Natural killer cell (primary cell): ENCODE results near the gene TRAF7. TPM values are rescaled to one million over a fixed set of nuclear protein-coding genes. Genes with fewer than 3 reads are reported as not detected.
"Not testable (repeated sequence)": the region's sequence is repeated elsewhere in the genome, so short reads cannot be mapped to it uniquely, and the experiment has no call there.

ENCODE experiments used
- ATAC-seq, 3 donors: fragments of 150-1000 bp in 2 of 3; fragments of 200-7000 bp in 1 of 3; cut with Tn5 transposase; 1 replicate in 1 of 3; 2 replicates in 2 of 3; pipeline ENCODE4 v1.10.0; 2021; ENCODE audit warnings: mild to moderate bottlenecking in 2 of 3, moderate library complexity in 2 of 3
- DNase-seq, 2 donors: peaks; one replicate each; pipeline versions ENCODE4 v3.0.0 to v3.0.0-alpha.2; 2013 to 2021; ENCODE audit warnings: mixed read lengths in 1 of 2
- H3K27ac ChIP-seq: one replicate; pipeline ENCODE4 v1.5.1; 2013; ENCODE audit warnings: mild to moderate bottlenecking, low read length
- H3K27me3 ChIP-seq: one replicate; pipeline ENCODE4 v1.6.1; 2013; ENCODE audit warnings: low read length; ENCODE audit not compliant: control insufficient read depth, insufficient read depth
- H3K36me3 ChIP-seq: one replicate; pipeline ENCODE4 v1.6.1; 2013; ENCODE audit warnings: low read length; ENCODE audit not compliant: control insufficient read depth, insufficient read depth
- H3K4me1 ChIP-seq: one replicate; pipeline ENCODE4 v1.6.1; 2013; ENCODE audit warnings: low read length; ENCODE audit not compliant: control insufficient read depth, insufficient read depth
- H3K4me3 ChIP-seq: one replicate; pipeline ENCODE4 v1.5.1; 2013; ENCODE audit warnings: low read length
- H3K9me3 ChIP-seq: one replicate; pipeline ENCODE4 v1.6.1; 2013; ENCODE audit warnings: low read length; ENCODE audit not compliant: control insufficient read depth, insufficient read depth
- H3K27ac Mint-ChIP-seq, 2 donors: one replicate each; pipeline ENCODE4 v1.8.0; 2022; ENCODE audit warnings: mild to moderate bottlenecking in 2 of 2, mixed read lengths in 2 of 2, moderate library complexity in 1 of 2
- H3K27me3 Mint-ChIP-seq, 2 donors: one replicate each; pipeline ENCODE4 v1.8.0; 2022; ENCODE audit warnings: low read depth in 2 of 2, mixed read lengths in 2 of 2
- H3K36me3 Mint-ChIP-seq: one replicate; pipeline ENCODE4 v1.8.0; 2022; ENCODE audit warnings: mixed read lengths
- H3K4me1 Mint-ChIP-seq, 2 donors: one replicate each; pipeline ENCODE4 v1.8.0; 2022; ENCODE audit warnings: mixed read lengths in 2 of 2
- H3K4me3 Mint-ChIP-seq: one replicate; pipeline ENCODE4 v1.8.0; 2022; ENCODE audit warnings: mild to moderate bottlenecking, moderate library complexity, mixed read lengths
- H3K9me3 Mint-ChIP-seq, 2 donors: one replicate each; pipeline ENCODE4 v1.8.0; 2022; ENCODE audit warnings: mixed read lengths in 2 of 2
- WGBS: methylation state at CpG from one replicate; pipeline ENCODE4 v1.1.7; 2013; ENCODE audit warnings: missing lambda C conversion rate; ENCODE audit not compliant: insufficient coverage; 5-methylcytosine and 5-hydroxymethylcytosine counted together
- intact Hi-C: fragments of 100-400 bp; cut with micrococcal nuclease; formaldehyde crosslinking; loops from one replicate; pipeline ENCODE4 v1.14.2; 2022
- total RNA-seq, 4 donors: library from RNA; stranded (reverse); fragments of 120-200 nt in 1 of 4; gene quantifications; one replicate each; pipeline versions ENCODE4 v1.2.3 to v1.2.4, GENCODE V29; 2013 to 2022

TRAF7 gene
- total RNA-seq, 3 donors from 2014 or later (not counting 1 experiment from before 2014, with no cell fraction given) = 29.3 to 39.1 (median 37.3) TPM

- H3K27ac Mint-ChIP-seq, H3K36me3 Mint-ChIP-seq, H3K4me3 Mint-ChIP-seq, H3K9me3 Mint-ChIP-seq, H3K36me3 ChIP-seq, intact Hi-C loops, ATAC-seq, H3K4me3 ChIP-seq, H3K9me3 ChIP-seq, H3K27me3 ChIP-seq, H3K27me3 Mint-ChIP-seq, DNase-seq, H3K27ac ChIP-seq: not testable (repeated sequence)
- peaks cover 22% of the 10 kb centered on the region for H3K4me1 ChIP-seq
- peaks cover 12 to 23% of the 10 kb centered on the region in 2 donors for H3K4me1 Mint-ChIP-seq
- WGBS = 64% methylated on average over 9 of the region's 11 CpGs
These were observed 30.0 kb upstream of the TRAF7 start for GRCh38 chr16:2125609-2126008.

- WGBS = 85% methylated on average over 21 of the region's 21 CpGs
- H3K27me3 Mint-ChIP-seq, H3K27ac ChIP-seq, H3K27ac Mint-ChIP-seq, intact Hi-C loops, H3K27me3 ChIP-seq, ATAC-seq, H3K4me3 ChIP-seq, H3K36me3 Mint-ChIP-seq, H3K4me3 Mint-ChIP-seq, H3K9me3 Mint-ChIP-seq, H3K9me3 ChIP-seq, DNase-seq, H3K36me3 ChIP-seq: not testable (repeated sequence)
- H3K4me1 Mint-ChIP-seq = peaks cover 10 to 20% of the 10 kb centered on the region in 2 donors
- peaks cover 22% of the 10 kb centered on the region for H3K4me1 ChIP-seq
These were observed 29.3 kb upstream of the TRAF7 start for GRCh38 chr16:2126161-2126743.

GRCh38 chr16:2126928-2127556 is 28.5 kb upstream of the TRAF7 start:
- WGBS = 95% methylated on average over 29 of the region's 31 CpGs
- H3K9me3 Mint-ChIP-seq, H3K36me3 Mint-ChIP-seq, H3K27ac Mint-ChIP-seq, H3K27ac ChIP-seq, H3K9me3 ChIP-seq, H3K4me3 ChIP-seq, intact Hi-C loops, H3K36me3 ChIP-seq, H3K27me3 ChIP-seq, H3K27me3 Mint-ChIP-seq: not testable (repeated sequence)
- Mint-ChIP-seq H3K4me1 (peaks cover 10 to 20% of the 10 kb centered on the region in 2 donors), H3K4me3 (peak overlapping the region; percentile 31)
- DNase-seq (peak in 1 of 2 donors; percentile 43), ATAC-seq (peak in 1 of 3 donors; percentile 14)
- peaks cover 22% of the 10 kb centered on the region for H3K4me1 ChIP-seq

- H3K4me3 Mint-ChIP-seq = peak overlapping the region; percentile 25
- H3K4me3 ChIP-seq, H3K27ac ChIP-seq, intact Hi-C loops, H3K27me3 ChIP-seq, H3K36me3 ChIP-seq, H3K27me3 Mint-ChIP-seq, ATAC-seq, H3K9me3 ChIP-seq, H3K9me3 Mint-ChIP-seq, H3K27ac Mint-ChIP-seq, H3K36me3 Mint-ChIP-seq: not testable (repeated sequence)
- peaks cover 22% of the 10 kb centered on the region for H3K4me1 ChIP-seq
- H3K4me1 Mint-ChIP-seq = peaks cover 10 to 20% of the 10 kb centered on the region in 2 donors
- DNase-seq = peak in 1 of 2 donors; percentile 47
- 81% methylated on average over 3 of the region's 3 CpGs for WGBS
These were observed 27.8 kb upstream of the TRAF7 start for GRCh38 chr16:2127630-2128280.

DNA sequence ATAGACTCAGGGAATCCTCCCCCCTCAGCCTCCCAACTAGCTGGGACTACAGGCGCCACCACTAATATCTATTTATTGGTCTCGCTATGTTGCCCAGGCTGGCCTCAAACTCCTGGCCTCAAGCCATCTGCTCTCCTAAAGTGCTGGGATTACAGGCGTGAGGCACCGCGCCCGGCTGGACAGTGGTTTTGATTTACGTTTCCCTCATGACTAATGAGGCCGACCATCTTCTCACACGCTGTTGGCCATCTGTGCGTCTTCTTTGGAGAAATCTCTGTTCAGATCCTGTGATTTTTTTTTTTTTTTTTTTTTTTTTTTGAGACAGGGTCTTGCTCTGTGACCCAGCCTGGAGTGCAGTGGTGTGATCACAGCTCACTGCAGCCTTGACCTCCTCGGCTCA is 26.3 kb upstream of the TRAF7 start:
- not testable (repeated sequence) for H3K27me3 ChIP-seq, H3K4me3 Mint-ChIP-seq

GRCh38 chr16:2129890-2130447 is 25.6 kb upstream of the TRAF7 start:
- H3K27me3 Mint-ChIP-seq, DNase-seq, H3K4me3 ChIP-seq, ATAC-seq, H3K36me3 ChIP-seq, H3K27ac ChIP-seq, H3K4me3 Mint-ChIP-seq, H3K9me3 ChIP-seq, intact Hi-C loops, H3K9me3 Mint-ChIP-seq, H3K36me3 Mint-ChIP-seq, H3K27me3 ChIP-seq, H3K27ac Mint-ChIP-seq: not testable (repeated sequence)
- 96% methylated on average over 19 of the region's 22 CpGs for WGBS
- peaks cover 10 to 23% of the 10 kb centered on the region in 2 donors for H3K4me1 Mint-ChIP-seq
- peaks cover 21% of the 10 kb centered on the region for H3K4me1 ChIP-seq

More for the DNA sequence above, 26.3 kb upstream of the TRAF7 start:
- H3K9me3 ChIP-seq, H3K27ac Mint-ChIP-seq, H3K27me3 Mint-ChIP-seq, H3K9me3 Mint-ChIP-seq, H3K36me3 Mint-ChIP-seq, H3K36me3 ChIP-seq, ATAC-seq, H3K4me3 ChIP-seq, intact Hi-C loops, DNase-seq, H3K27ac ChIP-seq: not testable (repeated sequence)
- H3K4me1 Mint-ChIP-seq = peaks cover 10 to 20% of the 10 kb centered on the region in 2 donors
- peaks cover 22% of the 10 kb centered on the region for H3K4me1 ChIP-seq
- 94% methylated on average over 6 of the region's 11 CpGs for WGBS

DNA sequence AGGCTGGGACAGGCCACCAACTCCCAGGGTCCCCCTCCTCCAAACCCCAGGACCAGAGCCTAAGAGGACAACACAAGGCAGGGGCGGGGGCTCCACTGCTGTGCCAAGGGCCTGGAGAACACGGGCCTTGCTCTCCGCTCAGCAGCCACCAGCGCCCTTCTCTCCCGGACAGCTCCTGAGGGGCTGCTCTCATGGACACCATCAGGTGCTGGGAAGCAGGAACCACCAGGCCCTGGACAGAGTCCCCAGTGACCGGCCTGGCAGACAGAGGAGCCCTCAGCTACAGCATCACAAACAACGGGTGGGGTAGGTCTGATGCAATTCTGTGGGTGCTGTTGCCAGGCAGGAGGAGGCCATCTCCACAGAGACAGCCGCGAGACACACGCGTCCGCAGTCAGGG is 21.8 kb upstream of the TRAF7 start:
- H3K36me3 ChIP-seq, H3K27me3 Mint-ChIP-seq, H3K9me3 Mint-ChIP-seq, intact Hi-C loops, H3K27ac Mint-ChIP-seq, H3K4me3 Mint-ChIP-seq, H3K9me3 ChIP-seq, ATAC-seq, DNase-seq, H3K36me3 Mint-ChIP-seq, H3K27me3 ChIP-seq, H3K27ac ChIP-seq, H3K4me3 ChIP-seq: not testable (repeated sequence)
- H3K4me1 Mint-ChIP-seq = peaks cover 8 to 13% of the 10 kb centered on the region in 2 donors
- 98% methylated on average over 5 of the region's 12 CpGs for WGBS
- peaks cover 19% of the 10 kb centered on the region for H3K4me1 ChIP-seq
